Uterus (tissue), 4 donors: Measurements from ENCODE around the gene RNF41. TPM values are rescaled to one million over a fixed set of nuclear protein-coding genes. Genes with fewer than 3 reads are reported as not detected.
A peak's percentile ranks its signal among the peaks of the same experiment; 100 is the strongest.

ENCODE experiments used
- DNase-seq, 2 donors: peaks; one replicate each; pipeline ENCODE4 v3.0.0-alpha.2; 2019 to 2020
- H3K27ac ChIP-seq, 2 donors: fragments of 200-600 bp; sonication (generic); 1 replicate in 1 of 2; 2 replicates in 1 of 2; pipeline ENCODE4 v1.5.1; 2016 to 2018
- H3K27me3 ChIP-seq, 2 donors: fragments of 200-600 bp; sonication (generic); one replicate each; pipeline ENCODE4 v1.5.1; 2018 to 2019; ENCODE audit warnings: control low read depth in 1 of 2
- H3K36me3 ChIP-seq, 2 donors: fragments of 200-600 bp; sonication (generic); one replicate each; pipeline ENCODE4 v1.5.1; 2019; ENCODE audit warnings: control low read depth in 1 of 2
- H3K4me1 ChIP-seq, 2 donors: fragments of 200-600 bp; sonication (generic); one replicate each; pipeline ENCODE4 v1.5.1; 2018 to 2019; ENCODE audit warnings: control low read depth in 1 of 2
- H3K4me3 ChIP-seq, 2 donors: fragments of 200-600 bp; sonication (generic); 1 replicate in 1 of 2; 2 replicates in 1 of 2; pipeline ENCODE4 v1.5.1; 2018 to 2019; ENCODE audit warnings: mild to moderate bottlenecking in 1 of 2
- H3K9me3 ChIP-seq, 2 donors: fragments of 200-600 bp; sonication (generic); one replicate each; pipeline ENCODE4 v1.5.1; 2019; ENCODE audit warnings: control low read depth in 1 of 2
- CTCF ChIP-seq, 4 experiments: fragments of 200-600 bp in 2 of 4; fragments of 450-650 bp in 2 of 4; sonication (generic) in 2 of 4; IDR thresholded peaks; one replicate each; pipeline ENCODE4 v1.5.1; 2016 to 2019; ENCODE audit warnings: antibody characterized with exemption in 4 of 4, mild to moderate bottlenecking in 2 of 4, moderate library complexity in 1 of 4
- POLR2A ChIP-seq, 2 donors: fragments of 450-650 bp; IDR thresholded peaks; one replicate each; pipeline ENCODE4 v1.6.1; 2016; ENCODE audit warnings: antibody characterized with exemption in 2 of 2, mild to moderate bottlenecking in 1 of 2, moderate library complexity in 1 of 2
- intact Hi-C: fragments of 100-400 bp; cut with DNase I; formaldehyde crosslinking; loops from one replicate; pipeline ENCODE4 v1.15.1; 2023; ENCODE audit warnings: low total_unique reads
- total RNA-seq, 4 donors: library from RNA; depleted of rRNA in 3 of 4; stranded (reverse); fragments of >200 nt in 3 of 4; gene quantifications; one replicate each; pipeline versions ENCODE4 v1.1.0 to v1.2.4, GENCODE V29; 2014 to 2023
- donor health status: DM: yes; HTN: yes; CAD: no.

RNF41 gene
- total RNA-seq, 4 donors from 2014 or later, result 40.3 to 84.8 (median 58.0) TPM

- no peaks in the 10 kb centered on the region for H3K36me3 ChIP-seq
- intact Hi-C loops, result no loop called here
- no peak for DNase-seq
- no peaks in the 10 kb centered on the region for H3K27me3 ChIP-seq
- H3K4me3 ChIP-seq, result no peak overlapping the region
- H3K27ac ChIP-seq, result peak overlapping the region in 1 of 2 donors; percentile 22
- TF ChIP-seq CTCF (IDR thresholded peaks at IDR 0.05) (no peak), POLR2A (IDR thresholded peaks at IDR 0.05) (no peak)
- H3K4me1 ChIP-seq, result peaks cover 0 to 16% of the 10 kb centered on the region in 2 donors
- H3K9me3 ChIP-seq, result no peaks in the 10 kb centered on the region
Observed at GRCh38 chr12:56165369-56165768, 56.4 kb downstream of the RNF41 start.

DNA sequence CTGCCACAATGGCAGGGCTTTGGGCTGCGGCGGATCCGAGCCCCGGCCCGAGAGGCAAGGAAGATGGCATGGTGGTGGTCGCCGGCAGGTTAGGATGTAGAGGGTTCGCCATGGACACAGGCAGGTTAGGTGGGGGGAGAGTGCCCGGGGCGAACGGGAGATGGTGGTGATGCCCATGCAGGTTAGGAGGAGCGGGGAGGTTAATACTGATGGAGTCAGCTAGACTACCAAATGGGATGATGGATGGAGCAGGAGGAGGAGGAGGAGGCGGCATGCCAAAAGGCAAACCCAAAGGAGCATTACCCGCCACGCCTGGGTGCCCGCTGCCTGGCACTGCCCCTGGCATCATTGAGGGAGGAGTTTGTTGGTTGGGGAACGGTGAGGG, 57.4 kb downstream of the RNF41 start:
- intact Hi-C loops, result loop anchor here (5.0 kb wide), 1 partner anchor 37 kb away; the partner anchor contains the start of gene ESYT1

DNA sequence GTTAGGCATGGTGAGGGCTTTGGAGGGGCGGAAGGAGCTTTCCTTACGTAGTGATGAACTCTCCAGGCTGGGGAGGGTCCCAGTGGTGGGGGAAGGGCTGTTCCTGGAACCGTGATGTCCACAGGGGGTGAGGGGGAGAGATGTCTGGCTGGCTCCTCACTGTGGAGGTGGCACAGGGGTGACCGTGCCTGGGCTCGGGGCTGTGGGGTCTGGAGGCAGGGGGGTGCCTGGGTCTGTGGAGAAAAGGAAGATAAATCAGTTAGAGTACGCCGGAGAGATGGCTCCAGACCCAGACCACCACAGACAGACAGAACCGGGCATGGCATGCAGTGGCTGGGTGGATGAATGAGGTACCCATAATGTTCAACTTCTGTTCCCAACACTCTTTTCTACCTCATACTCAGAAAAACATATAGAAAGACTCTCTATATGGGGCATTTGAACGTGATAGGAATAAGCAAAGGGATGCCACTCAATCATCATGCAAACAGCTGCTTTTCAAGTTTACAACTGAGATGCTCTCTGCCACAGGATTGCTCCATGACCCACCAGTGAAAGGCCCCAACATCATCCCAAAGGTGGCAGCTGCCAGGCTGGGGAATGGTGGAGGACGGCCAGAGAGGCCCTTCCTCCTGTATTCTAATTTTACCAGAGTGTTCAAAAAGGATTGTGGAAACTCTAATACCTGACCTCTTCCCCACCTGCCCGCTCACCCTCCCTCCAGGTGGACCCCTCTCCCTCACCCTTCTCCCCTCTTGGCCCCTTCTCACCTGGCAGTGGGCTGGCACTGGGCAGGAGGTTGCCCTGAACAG, 58.0 kb downstream of the RNF41 start:
- H3K4me1 ChIP-seq, result peaks cover 0 to 16% of the 10 kb centered on the region in 2 donors
- TF ChIP-seq CTCF (IDR thresholded peaks at IDR 0.05) (no peak), POLR2A (IDR thresholded peaks at IDR 0.05) (no peak)

More for the DNA sequence above, 57.4 kb downstream of the RNF41 start:
- Histone ChIP-seq H3K27me3 (no peaks in the 10 kb centered on the region), H3K4me1 (peaks cover 0 to 16% of the 10 kb centered on the region in 2 donors), H3K36me3 (no peaks in the 10 kb centered on the region), H3K4me3 (no peak overlapping the region), H3K9me3 (no peaks in the 10 kb centered on the region), H3K27ac (no peak overlapping the region)
- no peak for DNase-seq
- TF ChIP-seq POLR2A (IDR thresholded peaks at IDR 0.05) (no peak), CTCF (IDR thresholded peaks at IDR 0.05) (no peak)

DNA sequence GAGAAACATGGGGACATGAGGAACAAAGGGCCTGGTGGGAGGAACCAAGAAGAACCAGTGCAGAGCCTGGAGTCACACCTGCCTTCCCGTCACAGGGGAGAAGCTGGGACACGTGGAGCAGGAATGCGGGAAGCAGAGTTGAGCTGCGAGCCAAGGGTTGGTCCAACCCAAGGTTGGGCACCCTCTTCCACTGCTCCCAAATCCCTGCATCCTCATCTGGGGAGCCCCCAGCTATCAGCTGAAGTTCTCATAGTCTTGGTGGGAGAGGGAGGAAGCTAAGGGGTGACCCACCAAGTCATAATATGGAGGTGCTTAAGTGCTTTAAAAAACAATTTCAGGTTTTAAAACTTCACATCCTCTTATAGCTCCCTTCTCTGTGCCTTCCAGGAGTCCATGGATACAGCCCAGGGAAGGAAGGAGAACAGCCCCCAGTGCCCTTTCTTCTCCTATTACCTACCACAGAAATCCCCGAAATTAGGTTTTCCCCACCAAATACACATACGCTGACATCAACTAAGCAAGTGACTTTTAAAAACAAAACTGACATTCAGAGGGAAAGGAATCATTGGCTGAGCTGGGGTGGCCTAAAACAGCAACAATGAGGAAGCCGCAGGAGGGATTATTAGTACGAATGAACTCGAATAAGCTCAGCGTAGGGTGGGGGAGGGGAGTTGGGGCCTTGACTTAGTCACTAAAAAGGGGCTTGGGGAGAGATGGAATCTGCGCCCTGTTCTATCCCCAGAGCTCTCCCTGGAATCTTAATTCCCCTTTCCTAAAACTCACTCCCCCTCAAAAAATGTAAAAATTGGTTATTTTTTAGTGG, 59.0 kb downstream of the RNF41 start:
- Histone ChIP-seq H3K36me3 (no peaks in the 10 kb centered on the region), H3K27me3 (no peaks in the 10 kb centered on the region), H3K4me3 (no peak overlapping the region), H3K27ac (peak overlapping the region; percentile 13 to 99), H3K4me1 (peaks cover 0 to 16% of the 10 kb centered on the region in 2 donors), H3K9me3 (no peaks in the 10 kb centered on the region)
- intact Hi-C loops, result loop anchor here (5.0 kb wide), 1 partner anchor 35 kb away; the partner anchor contains the start of gene ESYT1
- TF ChIP-seq CTCF (IDR thresholded peaks at IDR 0.05) (no peak), POLR2A (IDR thresholded peaks at IDR 0.05) (no peak)
- no peak for DNase-seq

More for the DNA sequence above, 58.0 kb downstream of the RNF41 start:
- DNase-seq, result no peak
- Histone ChIP-seq H3K27ac (peak overlapping the region in 1 of 2 donors; percentile 99), H3K36me3 (no peaks in the 10 kb centered on the region), H3K9me3 (no peaks in the 10 kb centered on the region), H3K4me3 (no peak overlapping the region), H3K27me3 (no peaks in the 10 kb centered on the region)
- intact Hi-C loops, result loop anchor here (5.0 kb wide), 1 partner anchor 36 kb away; the partner anchor contains the start of gene ESYT1
